Measurements from ENCODE around the gene ARNT2.

DNA sequence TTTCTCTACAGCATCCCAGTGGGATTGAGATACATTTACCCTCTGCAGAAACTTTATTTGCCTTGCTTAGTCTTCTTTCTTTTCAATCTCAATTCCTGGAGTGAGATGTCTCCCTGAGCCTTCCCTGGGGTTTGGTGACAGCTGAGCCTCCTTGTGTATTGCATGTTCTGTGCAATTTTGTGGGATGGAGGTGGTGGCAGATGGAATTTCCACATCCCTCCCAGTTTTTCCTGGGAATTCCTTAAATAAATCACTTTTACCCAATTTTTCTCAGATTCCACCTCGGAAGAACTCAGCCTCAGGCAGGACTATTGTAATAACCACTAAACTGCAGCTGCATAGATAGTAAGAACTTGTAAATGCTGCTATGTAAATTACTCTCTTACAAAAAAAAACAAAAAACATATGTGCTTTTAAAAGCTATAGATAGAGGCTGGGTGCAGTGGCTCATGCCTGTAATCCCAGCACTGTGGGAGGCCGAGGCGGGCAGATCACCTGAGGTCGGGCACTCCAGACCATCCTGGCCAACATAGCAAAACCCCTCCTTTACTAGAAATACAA is 202.4 kb downstream of the ARNT2 start:
- TF ChIP-seq EP300 (IDR thresholded peaks at IDR 0.05), result no peak
- TF ChIP-seq, protein P1, sequence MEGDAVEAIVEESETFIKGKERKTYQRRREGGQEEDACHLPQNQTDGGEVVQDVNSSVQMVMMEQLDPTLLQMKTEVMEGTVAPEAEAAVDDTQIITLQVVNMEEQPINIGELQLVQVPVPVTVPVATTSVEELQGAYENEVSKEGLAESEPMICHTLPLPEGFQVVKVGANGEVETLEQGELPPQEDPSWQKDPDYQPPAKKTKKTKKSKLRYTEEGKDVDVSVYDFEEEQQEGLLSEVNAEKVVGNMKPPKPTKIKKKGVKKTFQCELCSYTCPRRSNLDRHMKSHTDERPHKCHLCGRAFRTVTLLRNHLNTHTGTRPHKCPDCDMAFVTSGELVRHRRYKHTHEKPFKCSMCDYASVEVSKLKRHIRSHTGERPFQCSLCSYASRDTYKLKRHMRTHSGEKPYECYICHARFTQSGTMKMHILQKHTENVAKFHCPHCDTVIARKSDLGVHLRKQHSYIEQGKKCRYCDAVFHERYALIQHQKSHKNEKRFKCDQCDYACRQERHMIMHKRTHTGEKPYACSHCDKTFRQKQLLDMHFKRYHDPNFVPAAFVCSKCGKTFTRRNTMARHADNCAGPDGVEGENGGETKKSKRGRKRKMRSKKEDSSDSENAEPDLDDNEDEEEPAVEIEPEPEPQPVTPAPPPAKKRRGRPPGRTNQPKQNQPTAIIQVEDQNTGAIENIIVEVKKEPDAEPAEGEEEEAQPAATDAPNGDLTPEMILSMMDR (IDR thresholded peaks at IDR 0.05), result no peak
